ENCODE results near the gene TMEM205.

- TF ChIP-seq CTCF (IDR thresholded peaks at IDR 0.05): no peak
- no peak for TF ChIP-seq POLR2A (IDR thresholded peaks at IDR 0.05)
Observed at GRCh38 chr19:11331502-11331901, 14.6 kb downstream of the TMEM205 start.
